GM10248 (cell line): Measurements from ENCODE around the gene WNT2B.

Source experiments
- CTCF ChIA-PET: fragments of 300-600 bp; sonication (Branson Sonifier 250); formaldehyde crosslinking; extraction: SDS; loops from one replicate; lab custom pipeline; 2021; ENCODE audit warnings: antibody characterized with exemption; lab: Yijun Ruan, JAX
- POLR2A ChIA-PET: fragments of 350-650 bp; sonication (Branson Sonifier 250); formaldehyde crosslinking; extraction: SDS; loops from one replicate; lab custom pipeline; 2020; ENCODE audit warnings: antibody characterized with exemption; lab: Yijun Ruan, JAX
- DNase-seq: peaks from one replicate; pipeline ENCODE4 v3.0.0; 2012; ENCODE audit errors: extremely low spot score
- TF ChIP-seq, protein P1 (sequence below): IDR thresholded peaks from 2 replicates; pipeline ENCODE4 v1.5.1; 2012; ENCODE audit warnings: mild to moderate bottlenecking, low read depth; ENCODE audit errors: extremely low read depth, missing control alignments, control extremely low read depth

WNT2B gene

GRCh38 chr1:112508278-112509004 lies at the start of gene WNT2B:
TSS of gene WNT2B (plus strand) at chr1:112508965. CDS start at chr1:112509263, 298 bp downstream.
- DNase-seq, result peak; percentile 68

DNA sequence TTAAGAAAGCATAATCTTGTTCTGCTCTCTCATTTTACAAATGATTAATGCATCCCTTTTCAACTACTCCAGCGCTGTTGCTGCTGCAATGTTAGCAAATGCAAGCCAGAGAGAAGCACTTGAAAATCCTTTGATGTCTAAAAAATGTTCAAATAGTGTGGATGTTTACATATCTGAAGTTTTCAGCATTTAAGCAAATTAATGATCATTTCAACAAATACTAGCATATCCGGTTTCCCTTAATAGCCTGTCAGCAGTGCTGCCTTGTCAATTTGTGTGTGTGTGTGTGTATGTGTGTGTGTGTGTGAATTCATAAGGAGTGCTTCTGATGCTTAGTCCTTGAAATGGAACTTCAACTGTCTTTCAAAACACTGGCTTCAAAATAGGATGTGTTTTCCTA lies 48.1 kb upstream of the WNT2B start:
- no peak for DNase-seq
- TF ChIP-seq, protein P1, sequence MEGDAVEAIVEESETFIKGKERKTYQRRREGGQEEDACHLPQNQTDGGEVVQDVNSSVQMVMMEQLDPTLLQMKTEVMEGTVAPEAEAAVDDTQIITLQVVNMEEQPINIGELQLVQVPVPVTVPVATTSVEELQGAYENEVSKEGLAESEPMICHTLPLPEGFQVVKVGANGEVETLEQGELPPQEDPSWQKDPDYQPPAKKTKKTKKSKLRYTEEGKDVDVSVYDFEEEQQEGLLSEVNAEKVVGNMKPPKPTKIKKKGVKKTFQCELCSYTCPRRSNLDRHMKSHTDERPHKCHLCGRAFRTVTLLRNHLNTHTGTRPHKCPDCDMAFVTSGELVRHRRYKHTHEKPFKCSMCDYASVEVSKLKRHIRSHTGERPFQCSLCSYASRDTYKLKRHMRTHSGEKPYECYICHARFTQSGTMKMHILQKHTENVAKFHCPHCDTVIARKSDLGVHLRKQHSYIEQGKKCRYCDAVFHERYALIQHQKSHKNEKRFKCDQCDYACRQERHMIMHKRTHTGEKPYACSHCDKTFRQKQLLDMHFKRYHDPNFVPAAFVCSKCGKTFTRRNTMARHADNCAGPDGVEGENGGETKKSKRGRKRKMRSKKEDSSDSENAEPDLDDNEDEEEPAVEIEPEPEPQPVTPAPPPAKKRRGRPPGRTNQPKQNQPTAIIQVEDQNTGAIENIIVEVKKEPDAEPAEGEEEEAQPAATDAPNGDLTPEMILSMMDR, result no peak
- ChIA-PET POLR2A (no interaction called here), CTCF (interaction anchor here (1.0 to 7.7 kb wide), 3 partner anchors 8 to 70 kb away, joined by 3 to 76 read pairs (median 6); no protein-coding TSS in a partner anchor)

More at GRCh38 chr1:112508278-112509004, at the start of gene WNT2B:
- ChIA-PET CTCF (no interaction called here), POLR2A (no interaction called here)
- TF ChIP-seq, protein P1, result no peak

DNA sequence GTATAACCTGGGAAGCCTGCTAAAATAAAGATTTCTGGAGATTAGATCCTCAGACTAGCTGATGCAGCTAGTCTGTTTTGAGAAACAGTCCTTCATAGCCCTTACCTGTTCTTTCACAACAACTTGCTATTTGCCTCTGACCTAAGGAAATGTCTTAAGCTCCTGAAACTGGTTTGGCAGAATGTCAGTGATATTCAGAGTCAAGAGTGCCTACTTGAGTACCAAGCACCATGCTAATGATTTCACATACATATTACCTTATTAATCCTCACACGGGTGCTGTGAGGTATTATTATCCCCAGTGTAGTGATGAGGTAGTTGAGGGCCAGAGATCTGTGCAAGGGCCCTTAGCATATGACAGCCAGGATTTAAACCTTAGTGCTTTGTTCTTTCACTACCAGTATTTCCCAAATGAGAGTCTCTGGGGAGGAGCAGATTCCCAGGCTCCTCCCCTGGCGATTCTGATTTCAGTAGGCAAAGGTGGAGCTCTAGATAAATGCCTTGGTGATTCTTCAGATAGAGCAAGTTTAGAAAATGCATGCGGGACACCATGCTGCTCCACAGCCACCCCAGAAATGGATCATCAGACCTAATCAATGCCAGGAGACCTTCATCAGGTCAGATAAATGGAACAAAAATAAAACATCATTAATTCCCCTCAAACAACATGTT lies 47.4 kb upstream of the WNT2B start:
- CTCF ChIA-PET, result interaction anchor here (0.7 to 7.7 kb wide), 6 partner anchors 8 to 153 kb away, joined by 3 to 76 read pairs (median 4); partner anchors contain the start of gene CTTNBP2NL
- POLR2A ChIA-PET, result no interaction called here
- DNase-seq, result no peak
- TF ChIP-seq, protein P1, result no peak

- ChIA-PET POLR2A (no interaction called here), CTCF (interaction anchor here (0.8 to 7.7 kb wide), 10 partner anchors 10 to 253 kb away, joined by 3 to 76 read pairs (median 4); partner anchors contain the start of genes CTTNBP2NL and PPM1J)
- TF ChIP-seq, protein P1, result no peak
- DNase-seq, result no peak
Measured at GRCh38 chr1:112462953-112463279, 45.8 kb upstream of the WNT2B start.

DNA sequence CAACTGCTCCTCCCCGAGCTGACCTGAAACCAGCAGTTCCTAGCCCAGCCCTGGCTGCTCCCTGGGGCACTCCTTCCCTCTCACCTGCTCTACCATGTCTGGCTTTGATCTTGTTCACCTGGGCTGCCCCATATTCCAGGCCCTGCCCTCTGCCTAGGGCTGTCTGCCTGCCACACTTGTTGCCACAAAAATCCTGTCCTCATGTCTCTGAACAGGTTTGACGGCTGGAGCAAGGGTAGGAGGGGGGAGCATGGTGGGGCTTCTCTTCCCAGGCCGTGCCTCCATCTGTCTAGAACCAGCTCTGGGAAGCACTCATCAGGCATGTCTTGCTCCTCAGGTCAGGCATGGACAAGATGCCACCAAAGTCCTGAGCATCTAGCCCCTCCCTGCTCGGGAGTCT lies 44.3 kb upstream of the WNT2B start:
- ChIA-PET CTCF (interaction anchor here (1.0 to 7.7 kb wide), 6 partner anchors 17 to 149 kb away, joined by 3 to 76 read pairs (median 16); partner anchors contain the start of gene CTTNBP2NL), POLR2A (interaction anchor here (0.8 kb wide), 1 partner anchor 74 kb away, joined by 9 read pairs; no protein-coding TSS in a partner anchor)
- DNase-seq, result no peak
- TF ChIP-seq, protein P1, result no peak

DNA sequence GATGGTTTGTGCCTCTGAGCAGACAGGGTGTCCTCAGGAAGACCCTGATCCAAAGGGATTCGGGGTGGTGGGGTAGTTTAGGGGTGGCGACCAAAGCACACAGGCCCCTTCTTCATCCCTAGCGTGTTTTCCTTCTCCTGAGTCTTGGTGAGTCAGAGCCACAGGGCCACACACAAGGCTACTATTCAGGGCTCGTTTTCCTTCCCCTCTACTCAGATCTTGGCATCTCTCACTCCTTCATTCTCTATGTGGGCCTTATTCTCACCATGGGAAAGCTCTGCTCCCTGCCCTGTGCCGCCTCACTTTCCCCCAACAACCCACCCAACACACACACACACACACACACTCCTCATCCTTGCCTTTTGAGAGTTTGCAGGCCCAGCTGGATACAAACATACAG lies 43.6 kb upstream of the WNT2B start:
- POLR2A ChIA-PET, result no interaction called here
- CTCF ChIA-PET, result interaction anchor here (0.9 to 7.7 kb wide), 11 partner anchors 9 to 149 kb away, joined by 3 to 76 read pairs (median 7); partner anchors contain the start of gene CTTNBP2NL
- TF ChIP-seq, protein P1, result no peak
- DNase-seq, result no peak
